BE2C (cell line): ENCODE data around the gene SMIM35.

Experiments
- DNase-seq: peaks from one replicate; pipeline ENCODE4 v3.0.0-alpha.2; 2020
- H3K27me3 ChIP-seq: fragments of 250-450 bp; sonication (Bioruptor Pico); 2 replicates; pipeline ENCODE4 v1.5.1; 2020; ENCODE audit warnings: mild to moderate bottlenecking
- H3K36me3 ChIP-seq: fragments of 250-450 bp; sonication (Bioruptor Pico); 2 replicates; pipeline ENCODE4 v1.5.1; 2020; ENCODE audit warnings: mild to moderate bottlenecking
- H3K4me1 ChIP-seq: fragments of 250-450 bp; sonication (Bioruptor Pico); 2 replicates; pipeline ENCODE4 v1.5.1; 2020
- H3K4me3 ChIP-seq: 2 replicates; pipeline ENCODE4 v1.5.1; 2011; ENCODE audit warnings: low read depth, low read length
- H3K9me3 ChIP-seq: fragments of 250-450 bp; sonication (Bioruptor Pico); 2 replicates; pipeline ENCODE4 v1.5.1; 2020
- TF ChIP-seq, protein P1 (sequence below): IDR thresholded peaks from 2 replicates; pipeline ENCODE4 v1.5.1; 2012; ENCODE audit warnings: mild to moderate bottlenecking, low read depth, low read length

SMIM35 gene

DNA sequence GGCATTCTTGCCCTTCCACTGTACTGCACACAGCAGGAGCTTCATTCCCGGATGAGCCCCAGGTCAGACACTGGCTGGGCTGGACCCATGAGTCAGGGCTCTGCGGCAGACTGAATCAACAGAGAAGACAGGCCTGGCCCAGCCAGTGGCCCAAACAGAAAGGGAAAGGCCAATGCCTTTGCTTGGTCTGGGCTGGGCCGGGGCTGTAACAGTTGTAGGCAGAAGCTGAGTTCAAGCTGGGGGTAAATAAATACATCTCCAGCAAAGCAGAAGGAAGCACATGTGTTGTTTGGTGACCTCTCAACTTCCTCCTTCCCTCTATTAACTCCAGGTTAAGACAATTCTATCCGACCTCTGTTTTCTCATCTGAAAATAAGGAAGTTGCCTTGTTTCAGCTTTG, 1.8 kb upstream of the SMIM35 start:
- Histone ChIP-seq H3K4me3 (no peak overlapping the region), H3K27me3 (peaks cover 30% of the 10 kb centered on the region), H3K36me3 (no peaks in the 10 kb centered on the region), H3K9me3 (peaks cover 11% of the 10 kb centered on the region), H3K4me1 (no peaks in the 10 kb centered on the region)
- no peak for DNase-seq
- TF ChIP-seq, protein P1, sequence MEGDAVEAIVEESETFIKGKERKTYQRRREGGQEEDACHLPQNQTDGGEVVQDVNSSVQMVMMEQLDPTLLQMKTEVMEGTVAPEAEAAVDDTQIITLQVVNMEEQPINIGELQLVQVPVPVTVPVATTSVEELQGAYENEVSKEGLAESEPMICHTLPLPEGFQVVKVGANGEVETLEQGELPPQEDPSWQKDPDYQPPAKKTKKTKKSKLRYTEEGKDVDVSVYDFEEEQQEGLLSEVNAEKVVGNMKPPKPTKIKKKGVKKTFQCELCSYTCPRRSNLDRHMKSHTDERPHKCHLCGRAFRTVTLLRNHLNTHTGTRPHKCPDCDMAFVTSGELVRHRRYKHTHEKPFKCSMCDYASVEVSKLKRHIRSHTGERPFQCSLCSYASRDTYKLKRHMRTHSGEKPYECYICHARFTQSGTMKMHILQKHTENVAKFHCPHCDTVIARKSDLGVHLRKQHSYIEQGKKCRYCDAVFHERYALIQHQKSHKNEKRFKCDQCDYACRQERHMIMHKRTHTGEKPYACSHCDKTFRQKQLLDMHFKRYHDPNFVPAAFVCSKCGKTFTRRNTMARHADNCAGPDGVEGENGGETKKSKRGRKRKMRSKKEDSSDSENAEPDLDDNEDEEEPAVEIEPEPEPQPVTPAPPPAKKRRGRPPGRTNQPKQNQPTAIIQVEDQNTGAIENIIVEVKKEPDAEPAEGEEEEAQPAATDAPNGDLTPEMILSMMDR = no peak

DNA sequence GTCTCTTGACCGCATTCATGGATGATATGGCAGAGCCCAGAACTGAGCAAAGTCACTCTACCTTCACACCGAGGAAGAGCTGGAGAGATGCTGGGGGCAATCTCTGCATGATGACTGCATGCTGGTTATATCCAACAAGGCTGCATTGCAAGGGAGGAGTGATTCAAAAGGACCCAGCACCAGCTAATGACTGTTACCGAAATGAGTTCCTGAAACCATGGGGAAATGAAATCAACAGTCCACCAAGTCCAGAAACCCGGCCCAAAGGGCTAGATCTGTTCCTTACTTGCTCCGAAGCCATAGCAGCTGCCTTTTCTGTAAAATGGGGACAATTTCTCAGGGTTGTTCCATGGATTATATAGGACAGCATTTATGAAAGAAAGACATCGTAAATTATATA, 1.2 kb upstream of the SMIM35 start:
- Histone ChIP-seq H3K36me3 (no peaks in the 10 kb centered on the region), H3K4me1 (no peaks in the 10 kb centered on the region), H3K27me3 (peaks cover 30% of the 10 kb centered on the region), H3K9me3 (peaks cover 11% of the 10 kb centered on the region), H3K4me3 (no peak overlapping the region)
- no peak for DNase-seq
- TF ChIP-seq, protein P1 = no peak

DNA sequence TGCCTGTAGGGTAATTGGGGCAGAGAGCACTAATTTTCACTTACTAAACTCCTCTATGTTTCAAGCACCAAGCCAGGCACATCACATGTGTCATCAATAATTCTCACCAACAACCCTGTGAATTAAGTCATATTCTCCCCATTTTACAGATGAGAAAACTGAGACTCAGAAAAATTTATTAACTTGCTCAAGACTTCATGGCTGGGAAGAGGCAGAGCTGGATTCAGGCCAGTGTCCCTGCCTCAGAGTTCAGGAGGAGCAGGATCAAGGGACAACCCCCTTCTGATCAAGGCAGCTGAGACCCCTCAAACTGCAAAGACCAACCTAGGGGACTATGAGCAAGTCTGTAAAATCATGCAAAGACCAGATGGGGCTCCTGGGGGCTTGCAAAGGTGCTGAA, 2.1 kb downstream of the SMIM35 start:
- Histone ChIP-seq H3K9me3 (peaks cover 11% of the 10 kb centered on the region), H3K36me3 (no peaks in the 10 kb centered on the region), H3K4me1 (no peaks in the 10 kb centered on the region), H3K4me3 (no peak overlapping the region), H3K27me3 (peaks cover 26% of the 10 kb centered on the region)
- DNase-seq = no peak
- TF ChIP-seq, protein P1 = no peak

DNA sequence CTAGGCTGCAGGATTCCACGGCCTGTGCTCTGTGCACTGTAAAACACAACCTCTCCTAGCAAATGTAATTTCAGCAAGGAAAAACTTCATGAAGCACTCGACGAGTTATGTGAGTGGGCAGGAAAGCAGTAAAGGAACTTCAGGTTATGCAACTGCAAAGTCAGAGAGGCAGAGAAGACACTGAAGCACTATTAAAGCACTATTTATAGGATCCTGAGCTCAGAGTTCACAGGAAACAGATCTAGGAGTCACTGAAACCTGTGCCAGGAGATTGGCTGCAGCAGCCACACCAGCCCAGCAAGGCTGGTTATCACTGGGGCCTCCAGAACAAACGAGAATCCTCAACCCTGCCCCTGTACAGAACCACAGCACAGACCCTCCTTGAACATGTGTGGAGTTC, 2.5 kb downstream of the SMIM35 start:
- Histone ChIP-seq H3K4me1 (no peaks in the 10 kb centered on the region), H3K4me3 (no peak overlapping the region), H3K27me3 (peaks cover 27% of the 10 kb centered on the region), H3K9me3 (peaks cover 11% of the 10 kb centered on the region), H3K36me3 (no peaks in the 10 kb centered on the region)
- DNase-seq = no peak
- TF ChIP-seq, protein P1 = no peak

GRCh38 chr11:118082880-118083552, 3.7 kb downstream of the SMIM35 start:
- Histone ChIP-seq H3K27me3 (peaks cover 28% of the 10 kb centered on the region), H3K4me3 (no peak overlapping the region), H3K36me3 (no peaks in the 10 kb centered on the region), H3K9me3 (peaks cover 11% of the 10 kb centered on the region), H3K4me1 (no peaks in the 10 kb centered on the region)
- no peak for DNase-seq
- TF ChIP-seq, protein P1 = no peak

GRCh38 chr11:118081241-118081958, 5.4 kb downstream of the SMIM35 start:
- no peaks in the 10 kb centered on the region for H3K36me3 ChIP-seq
- no peaks in the 10 kb centered on the region for H3K4me1 ChIP-seq
- no peaks in the 10 kb centered on the region for H3K9me3 ChIP-seq
- H3K4me3 ChIP-seq = no peak overlapping the region
- TF ChIP-seq, protein P1 = no peak
- DNase-seq = no peak
- peaks cover 28% of the 10 kb centered on the region for H3K27me3 ChIP-seq
